ENCODE measurements around the gene KCNK3.

KCNK3 gene

GRCh38 chr2:26687801-26688200 is 4.7 kb upstream of the KCNK3 start:
- no peak for DNase-seq (ENCODE audit: low read depth)
- TF ChIP-seq CTCF (IDR thresholded peaks at IDR 0.05; ENCODE audit: low read length, missing control alignments) = no peak
- no peak overlapping the region for H3K4me3 ChIP-seq (replicated peaks; ENCODE audit: low read depth, low read length)

GRCh38 chr2:26691161-26691560 is 1.4 kb upstream of the KCNK3 start:
- DNase-seq (ENCODE audit: low read depth) = no peak
- no peak for TF ChIP-seq CTCF (IDR thresholded peaks at IDR 0.05; ENCODE audit: low read length, missing control alignments)
- H3K4me3 ChIP-seq (replicated peaks; ENCODE audit: low read depth, low read length) = no peak overlapping the region

GRCh38 chr2:26691881-26692278 is 642 bp upstream of the KCNK3 start:
- H3K4me3 ChIP-seq (replicated peaks; ENCODE audit: low read depth, low read length) = no peak overlapping the region
- DNase-seq (ENCODE audit: low read depth) = no peak
- TF ChIP-seq CTCF (IDR thresholded peaks at IDR 0.05; ENCODE audit: low read length, missing control alignments) = no peak

- no peak for TF ChIP-seq CTCF (IDR thresholded peaks at IDR 0.05; ENCODE audit: low read length, missing control alignments)
- H3K4me3 ChIP-seq (replicated peaks; ENCODE audit: low read depth, low read length) = no peak overlapping the region
- DNase-seq (ENCODE audit: low read depth) = peak; percentile 44
Measured at GRCh38 chr2:26692897-26693849, 651 bp downstream of the KCNK3 start.

GRCh38 chr2:26694001-26694400 is 1.5 kb downstream of the KCNK3 start:
- DNase-seq (ENCODE audit: low read depth) = no peak
- no peak for TF ChIP-seq CTCF (IDR thresholded peaks at IDR 0.05; ENCODE audit: low read length, missing control alignments)
- H3K4me3 ChIP-seq (replicated peaks; ENCODE audit: low read depth, low read length) = no peak overlapping the region

GRCh38 chr2:26696351-26696816 is 3.9 kb downstream of the KCNK3 start:
- H3K4me3 ChIP-seq (replicated peaks; ENCODE audit: low read depth, low read length) = no peak overlapping the region
- peak; percentile 46 for DNase-seq (ENCODE audit: low read depth)
- TF ChIP-seq CTCF (IDR thresholded peaks at IDR 0.05; ENCODE audit: low read length, missing control alignments) = no peak
